Stimulated activated CD8-positive, alpha-beta memory T cell treated with anti-CD3 and anti-CD28 coated beads, Interleukin-15, amount 100 ng/mL, for 48 hours (primary cell): ENCODE data around the gene CERS4.
"Not testable (repeated sequence)": the region's sequence is repeated elsewhere in the genome, so short reads cannot be mapped to it uniquely, and the experiment has no call there.

Experiments used
- DNase-seq, 2 donors: peaks; one replicate each; pipeline ENCODE4 v3.0.0-alpha.2; 2020; ENCODE audit warnings: low read depth in 2 of 2

CERS4 gene

DNA sequence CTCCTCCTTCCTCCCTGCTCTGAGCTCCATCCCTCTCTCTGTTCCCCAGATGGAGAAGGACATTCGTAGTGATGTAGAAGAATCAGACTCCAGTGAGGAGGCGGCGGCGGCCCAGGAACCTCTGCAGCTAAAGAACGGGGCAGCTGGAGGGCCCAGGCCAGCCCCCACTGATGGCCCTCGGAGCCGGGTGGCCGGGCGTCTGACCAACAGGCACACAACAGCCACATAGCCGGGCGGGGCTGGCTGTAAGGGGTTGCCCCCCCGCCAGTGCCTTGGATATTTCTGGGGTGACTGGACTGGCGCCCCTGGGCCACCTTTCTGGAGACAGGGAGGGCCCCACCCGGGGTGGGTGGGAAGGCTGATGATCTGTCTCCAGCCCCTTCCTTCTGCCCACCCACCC, 52.7 kb downstream of the CERS4 start:
- DNase-seq: no peak

DNA sequence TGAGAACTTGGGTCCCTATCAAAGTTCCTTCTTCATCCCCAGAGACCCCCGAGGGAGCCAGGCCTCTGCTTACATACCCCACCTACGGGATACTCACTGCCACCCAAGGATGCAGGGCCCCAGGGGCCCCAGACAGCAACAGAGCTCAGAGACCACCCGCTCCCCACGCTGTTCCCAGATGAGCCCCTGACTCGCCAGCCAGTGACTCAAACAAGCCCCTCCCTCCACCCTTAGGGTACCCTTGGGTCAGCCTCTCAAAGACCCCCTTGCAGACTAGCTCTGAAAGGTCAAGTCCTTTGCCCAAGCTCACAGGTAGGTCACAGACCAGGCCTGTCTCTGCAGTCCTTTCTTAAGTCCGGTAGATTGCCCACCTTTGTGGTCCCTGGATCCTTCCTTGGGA, 53.3 kb downstream of the CERS4 start:
- no peak for DNase-seq

DNA sequence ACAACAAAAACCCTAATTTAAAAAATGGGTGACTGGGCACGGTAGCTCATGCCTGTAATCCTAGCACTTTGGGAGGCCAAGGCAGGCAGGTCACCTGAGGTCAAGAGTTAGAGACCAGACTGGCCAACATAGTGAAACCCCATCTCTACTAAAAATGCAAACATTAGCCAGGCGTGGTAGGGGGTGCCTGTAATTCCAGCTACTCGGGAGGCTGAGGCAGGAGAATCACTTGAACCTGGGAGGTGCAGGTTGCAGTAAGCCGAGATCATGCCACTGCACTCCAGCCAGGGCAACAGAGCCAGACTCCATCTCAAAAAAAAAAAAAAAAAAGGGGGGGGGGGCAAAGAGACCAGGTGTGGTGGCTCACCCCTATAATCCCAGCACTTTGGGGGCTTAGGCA, 55.1 kb downstream of the CERS4 start:
- DNase-seq: not testable (repeated sequence)

DNA sequence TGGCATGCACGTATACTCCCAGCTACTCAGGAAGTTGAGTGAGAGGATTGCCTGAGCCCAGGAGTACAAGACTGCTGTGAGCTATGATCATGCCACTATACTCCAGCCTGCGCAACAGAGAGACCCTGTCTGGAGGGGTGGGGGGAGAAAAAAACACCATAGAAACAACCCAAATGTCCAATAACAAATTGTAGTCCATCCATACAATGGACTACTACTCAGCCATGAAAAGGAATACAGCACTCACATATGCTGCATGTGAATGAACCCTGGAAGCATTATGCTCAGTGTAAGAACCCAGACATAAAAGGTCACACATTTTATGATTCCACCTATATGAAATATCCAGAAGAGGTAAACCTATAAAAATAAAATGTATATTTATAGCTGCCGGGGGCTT, 56.7 kb downstream of the CERS4 start:
- no peak for DNase-seq

DNA sequence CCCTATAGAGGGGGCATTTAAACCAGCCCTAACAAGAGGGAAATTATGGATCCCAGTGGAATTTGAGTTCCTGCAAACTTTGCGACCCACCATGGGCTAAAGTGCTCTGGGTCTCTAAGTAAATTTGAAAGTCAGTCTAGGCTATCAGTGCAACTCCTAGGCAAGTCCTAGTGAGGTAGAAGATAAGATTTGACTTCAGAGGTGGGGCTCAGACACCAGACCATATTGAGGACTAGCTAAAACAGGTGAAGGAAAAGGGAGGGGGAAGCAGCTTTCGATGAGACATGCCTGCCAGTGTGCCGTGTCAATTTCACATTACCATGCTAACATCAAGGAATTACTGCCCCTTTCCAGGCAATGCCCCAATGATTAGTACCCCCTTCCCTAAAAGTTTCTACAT, 60.6 kb downstream of the CERS4 start:
- no peak for DNase-seq

DNA sequence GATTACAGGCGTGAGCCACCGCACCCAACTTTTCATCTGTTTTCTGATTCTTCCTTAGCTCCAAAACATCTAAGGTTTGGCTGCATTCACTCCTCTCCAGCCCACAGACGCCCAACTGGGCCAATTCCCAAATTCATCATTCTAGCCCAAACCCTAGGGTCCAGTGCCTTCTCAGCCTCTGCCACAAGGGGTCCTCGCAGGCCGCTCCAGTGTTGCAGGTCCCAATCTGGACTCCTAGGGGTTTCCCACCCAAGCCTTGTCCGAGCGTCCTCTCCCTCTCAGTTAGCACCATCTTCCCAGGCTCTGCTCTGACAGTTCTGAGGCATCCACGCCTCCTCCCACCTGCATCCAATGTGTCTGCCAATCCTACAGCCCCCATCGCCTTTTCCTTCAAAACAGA, 67.3 kb downstream of the CERS4 start:
- not testable (repeated sequence) for DNase-seq

DNA sequence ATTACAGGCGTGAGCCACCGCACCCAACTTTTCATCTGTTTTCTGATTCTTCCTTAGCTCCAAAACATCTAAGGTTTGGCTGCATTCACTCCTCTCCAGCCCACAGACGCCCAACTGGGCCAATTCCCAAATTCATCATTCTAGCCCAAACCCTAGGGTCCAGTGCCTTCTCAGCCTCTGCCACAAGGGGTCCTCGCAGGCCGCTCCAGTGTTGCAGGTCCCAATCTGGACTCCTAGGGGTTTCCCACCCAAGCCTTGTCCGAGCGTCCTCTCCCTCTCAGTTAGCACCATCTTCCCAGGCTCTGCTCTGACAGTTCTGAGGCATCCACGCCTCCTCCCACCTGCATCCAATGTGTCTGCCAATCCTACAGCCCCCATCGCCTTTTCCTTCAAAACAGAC, 82.2 kb downstream of the CERS4 start:
- DNase-seq: not testable (repeated sequence)

DNA sequence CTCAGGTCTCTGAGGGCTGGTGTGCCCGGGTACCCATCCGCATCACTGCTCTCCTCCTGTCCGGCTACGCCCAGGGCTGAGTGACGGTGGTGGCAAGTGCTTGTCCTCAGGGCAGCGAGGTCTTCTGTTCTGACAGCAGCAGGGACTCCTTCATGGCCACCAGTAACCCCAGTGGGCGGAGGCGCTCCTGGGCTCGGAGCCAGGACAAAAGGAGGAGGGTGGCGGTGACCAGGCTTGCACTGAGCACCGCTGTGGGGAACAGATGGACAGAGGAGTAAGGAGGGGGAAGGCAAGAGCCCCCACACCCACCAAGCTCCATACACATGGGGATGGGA, 93.2 kb downstream of the CERS4 start:
- no peak for DNase-seq

DNA sequence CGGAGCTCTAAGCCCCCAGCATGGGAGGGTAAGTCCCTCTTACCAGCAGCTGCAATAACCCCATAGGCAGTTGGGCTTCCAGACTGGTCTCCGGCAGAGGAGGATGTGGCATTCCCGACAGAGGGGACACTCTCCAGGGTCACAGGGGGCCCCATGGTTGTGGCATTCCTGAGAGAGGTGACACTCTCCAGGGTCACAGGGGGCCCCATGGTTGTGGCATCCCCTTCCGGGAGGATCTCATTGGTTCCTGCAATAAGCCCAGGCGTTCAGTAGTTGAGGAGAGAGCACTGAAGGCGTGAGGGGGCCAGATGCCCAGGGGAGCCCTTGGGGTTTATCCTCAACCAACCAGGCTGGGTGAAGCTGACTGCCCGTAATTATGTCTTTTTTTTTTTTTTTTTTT, 93.6 kb downstream of the CERS4 start:
- DNase-seq: no peak

DNA sequence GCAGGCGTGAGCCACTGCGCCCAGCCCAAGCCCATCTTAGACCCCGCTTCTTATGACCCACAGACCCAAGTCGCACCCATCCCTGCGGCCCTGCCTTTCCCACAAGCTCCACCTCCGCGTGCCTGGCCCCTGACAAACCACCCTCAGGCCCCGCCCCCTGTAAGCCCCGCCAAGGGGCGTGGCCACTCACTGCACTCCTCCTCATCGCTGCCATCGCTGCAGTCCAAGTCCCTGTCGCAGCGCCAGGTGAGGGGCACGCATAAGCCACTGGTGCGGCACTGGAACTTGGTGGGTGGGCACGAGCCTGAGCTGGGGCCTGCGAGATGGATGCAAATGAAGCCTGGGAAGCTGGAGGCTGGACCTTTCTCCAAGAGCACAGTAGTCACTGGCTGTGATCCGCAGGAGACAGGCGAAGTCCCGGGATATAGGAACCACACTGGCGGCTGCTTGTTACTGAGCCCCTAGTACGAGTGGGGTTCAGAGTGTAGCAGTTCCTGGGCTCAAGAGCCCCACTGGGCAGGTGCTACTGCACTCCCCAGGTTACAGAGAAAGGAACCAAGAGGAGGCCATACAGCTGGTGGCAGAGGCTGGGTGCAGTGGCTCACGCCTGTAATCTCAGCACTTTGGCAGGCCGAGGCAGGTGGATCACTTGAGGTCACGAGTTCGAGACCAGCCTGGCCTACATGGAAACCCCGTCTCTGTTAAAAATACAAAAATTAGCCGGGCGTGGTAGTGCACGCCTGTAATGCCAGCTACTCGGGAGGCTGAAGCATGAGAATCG, 95.9 kb downstream of the CERS4 start:
- DNase-seq: no peak

DNA sequence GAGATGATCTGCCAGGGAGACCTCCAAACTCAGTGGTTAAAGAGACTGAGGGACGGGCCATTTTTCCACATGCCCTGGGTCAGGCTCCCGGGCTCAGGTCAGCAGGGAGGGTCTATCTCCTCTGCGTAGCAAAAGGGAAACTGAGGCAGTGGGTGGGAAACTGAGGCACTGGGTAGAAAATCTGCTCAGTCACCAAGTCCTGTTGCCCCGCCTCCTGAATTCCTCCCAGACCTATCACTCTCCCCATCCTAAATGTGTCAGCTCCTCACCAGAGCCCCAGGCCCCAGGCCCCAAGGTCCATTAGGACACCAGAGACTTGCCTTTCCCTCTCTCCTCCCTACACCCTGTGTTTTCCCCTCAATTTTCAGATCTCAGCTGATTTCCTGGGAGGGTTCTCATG, 96.6 kb downstream of the CERS4 start:
- DNase-seq: no peak

DNA sequence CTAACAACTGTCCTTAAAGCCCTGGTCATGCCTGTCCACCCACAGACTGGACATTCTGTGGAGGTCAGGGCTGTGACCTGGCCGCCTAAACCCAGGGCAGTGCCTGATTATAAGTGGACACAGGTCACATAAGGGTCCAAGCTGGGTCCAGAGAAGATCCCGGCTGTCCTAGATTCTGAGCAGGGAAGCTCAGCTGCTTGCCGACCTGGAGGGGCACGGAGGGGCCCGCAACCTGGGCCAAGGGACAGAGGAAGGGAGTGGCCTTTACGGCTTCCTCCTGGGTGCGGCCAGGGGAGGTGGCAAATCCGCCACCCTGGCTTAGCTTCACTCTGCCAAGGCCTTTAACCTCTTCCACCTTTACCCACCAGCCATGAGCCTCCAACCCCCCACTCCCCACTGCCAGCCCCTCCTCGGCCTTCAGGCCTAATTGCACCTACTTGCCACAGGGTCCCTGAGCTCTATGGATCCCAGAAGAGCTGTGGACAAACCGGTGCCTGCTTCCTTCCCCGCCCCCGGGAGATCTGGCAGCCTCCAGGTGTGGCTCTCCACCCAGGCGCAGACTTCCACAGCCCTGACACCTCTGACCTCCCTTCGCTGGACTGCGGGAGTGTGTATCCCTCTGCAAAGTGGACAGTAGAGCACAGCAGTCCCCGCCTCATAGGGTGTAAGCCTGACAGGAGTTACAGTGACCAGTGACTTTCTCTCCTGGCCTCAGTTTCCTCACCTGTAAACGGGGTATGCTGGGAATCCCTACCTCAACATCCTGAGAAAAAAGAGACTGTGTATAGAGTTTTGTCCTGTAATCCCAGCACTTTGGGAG, 97.3 kb downstream of the CERS4 start:
- no peak for DNase-seq

DNA sequence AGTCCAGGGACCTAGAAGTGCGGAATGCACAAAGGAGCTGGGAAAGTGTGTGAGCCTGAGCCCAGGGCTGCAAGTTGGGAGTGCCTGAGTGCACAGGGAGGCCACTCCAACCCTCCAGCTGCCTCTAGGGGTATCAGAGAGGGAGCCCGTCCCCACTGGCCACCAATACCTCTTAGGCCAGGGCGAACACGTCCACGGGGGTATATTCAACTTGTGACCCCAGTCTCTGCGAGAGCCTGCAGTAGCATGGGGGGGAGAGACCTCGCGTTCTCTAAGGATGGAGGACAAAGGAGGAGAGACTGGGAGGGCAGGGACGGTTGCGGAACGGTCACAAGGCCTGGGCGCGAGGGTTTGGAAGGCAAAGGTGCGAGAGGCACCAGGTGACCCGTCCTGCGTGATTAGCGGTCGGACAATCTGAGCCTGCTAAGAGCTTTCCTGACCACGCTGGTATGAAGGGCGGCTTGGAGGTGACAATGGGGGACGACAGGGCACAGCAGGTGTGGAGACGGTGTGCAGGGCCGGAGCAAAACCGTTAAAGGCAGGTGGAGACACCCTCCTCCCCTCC, 98.3 kb downstream of the CERS4 start:
- DNase-seq: no peak

DNA sequence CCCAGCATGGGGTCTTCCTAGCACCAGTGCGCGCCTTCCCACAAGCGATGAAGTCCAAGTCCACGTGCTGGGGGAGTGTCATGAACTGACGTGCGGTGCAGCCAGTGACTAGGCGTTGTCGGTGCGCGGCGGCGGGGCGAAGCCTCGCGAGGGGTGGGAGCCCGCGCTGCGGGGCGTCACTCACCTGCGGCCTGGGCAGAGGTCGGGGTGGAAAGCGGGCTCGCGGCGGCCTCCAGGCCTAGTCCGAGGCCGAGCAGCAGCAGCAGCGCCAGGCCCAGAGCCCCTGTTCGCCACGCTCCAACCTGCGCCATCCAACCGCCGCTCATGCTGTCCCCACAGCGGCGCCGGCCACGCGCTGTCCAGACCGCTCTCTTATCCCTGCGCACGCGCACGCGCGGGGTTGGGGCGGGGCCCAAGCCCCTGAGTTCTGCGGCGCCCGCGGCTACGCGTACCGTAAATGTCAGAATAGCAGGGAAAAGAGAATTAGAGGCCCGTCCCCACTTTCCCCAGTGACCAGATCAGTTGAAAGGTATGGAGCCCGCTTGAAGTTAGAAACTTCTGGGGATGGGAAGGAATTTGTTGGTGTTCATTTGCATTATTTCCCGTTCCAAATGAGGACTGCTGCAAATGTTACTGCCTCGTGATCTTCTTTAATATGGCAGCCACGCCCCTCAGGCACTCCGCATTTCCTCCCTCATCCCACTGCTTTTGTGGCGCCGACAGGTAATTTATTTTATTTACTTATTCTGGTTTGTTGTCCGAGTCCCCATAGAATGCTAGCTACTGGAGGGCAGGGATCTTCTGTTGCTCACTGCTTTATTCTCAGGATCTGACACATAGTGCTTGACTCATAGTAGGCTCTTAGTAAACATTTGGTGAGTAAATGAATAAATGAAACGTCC, 99.0 kb downstream of the CERS4 start, which contains the start of gene CD320:
CD320 (minus strand) TSS at position 394 of the 902 bp plus-strand sequence; CDS start at position 326, 68 bp downstream.
- DNase-seq: peak; percentile 81 to 83

DNA sequence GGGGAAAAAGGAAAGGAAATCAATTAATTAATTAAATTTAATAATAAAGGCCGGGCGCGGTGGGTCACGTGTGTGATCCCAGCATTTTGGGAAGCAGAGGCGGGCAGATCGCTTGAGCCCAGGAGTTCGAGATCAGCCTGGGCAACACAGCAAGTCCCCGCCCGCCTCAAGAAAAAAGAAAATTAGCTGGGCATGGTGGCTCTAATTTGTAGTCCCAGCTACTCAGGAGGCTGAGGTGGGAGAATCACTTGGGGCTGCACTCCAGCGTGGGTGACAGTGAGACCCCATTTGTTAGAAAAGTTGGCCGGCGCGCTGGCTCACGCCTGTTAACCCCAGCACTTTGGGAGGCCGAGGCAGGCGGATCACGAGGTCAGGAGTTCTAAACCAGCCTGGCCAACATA, 99.7 kb downstream of the CERS4 start:
- no peak for DNase-seq

DNA sequence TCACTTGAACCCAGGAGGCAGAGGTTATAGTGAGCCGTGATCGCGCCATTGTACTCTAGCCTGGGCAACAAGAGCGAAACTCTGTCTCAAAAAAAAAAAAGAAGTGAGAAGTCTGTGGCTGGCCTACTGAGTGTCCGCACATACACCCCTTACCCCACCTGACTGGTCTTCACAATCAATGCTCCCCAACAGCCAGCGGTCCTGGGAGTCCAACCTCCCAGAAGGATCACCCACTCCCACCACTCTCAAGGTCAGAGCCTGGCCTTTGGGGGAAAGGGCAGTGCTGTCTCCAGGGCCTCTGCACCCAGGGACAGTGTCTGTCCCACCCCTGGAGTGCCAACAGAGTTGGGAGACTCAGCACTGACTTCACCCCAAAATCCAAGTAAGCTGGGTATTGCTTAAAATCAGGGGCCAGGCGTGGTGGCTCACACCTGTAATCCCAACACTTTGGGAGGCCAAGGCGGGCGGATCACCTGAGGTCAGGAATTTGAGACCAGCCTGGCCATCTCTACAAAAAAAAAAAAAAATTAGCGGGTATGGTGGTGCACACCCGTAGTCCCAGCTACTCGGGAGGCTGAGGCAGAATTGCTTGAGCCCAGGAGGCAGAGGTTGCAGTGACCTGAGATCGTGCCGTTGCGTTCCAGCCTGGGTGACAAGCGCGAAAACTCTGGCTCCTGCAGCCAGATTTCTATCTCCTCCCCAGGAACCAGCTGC, 101.3 kb downstream of the CERS4 start:
- DNase-seq: no peak

DNA sequence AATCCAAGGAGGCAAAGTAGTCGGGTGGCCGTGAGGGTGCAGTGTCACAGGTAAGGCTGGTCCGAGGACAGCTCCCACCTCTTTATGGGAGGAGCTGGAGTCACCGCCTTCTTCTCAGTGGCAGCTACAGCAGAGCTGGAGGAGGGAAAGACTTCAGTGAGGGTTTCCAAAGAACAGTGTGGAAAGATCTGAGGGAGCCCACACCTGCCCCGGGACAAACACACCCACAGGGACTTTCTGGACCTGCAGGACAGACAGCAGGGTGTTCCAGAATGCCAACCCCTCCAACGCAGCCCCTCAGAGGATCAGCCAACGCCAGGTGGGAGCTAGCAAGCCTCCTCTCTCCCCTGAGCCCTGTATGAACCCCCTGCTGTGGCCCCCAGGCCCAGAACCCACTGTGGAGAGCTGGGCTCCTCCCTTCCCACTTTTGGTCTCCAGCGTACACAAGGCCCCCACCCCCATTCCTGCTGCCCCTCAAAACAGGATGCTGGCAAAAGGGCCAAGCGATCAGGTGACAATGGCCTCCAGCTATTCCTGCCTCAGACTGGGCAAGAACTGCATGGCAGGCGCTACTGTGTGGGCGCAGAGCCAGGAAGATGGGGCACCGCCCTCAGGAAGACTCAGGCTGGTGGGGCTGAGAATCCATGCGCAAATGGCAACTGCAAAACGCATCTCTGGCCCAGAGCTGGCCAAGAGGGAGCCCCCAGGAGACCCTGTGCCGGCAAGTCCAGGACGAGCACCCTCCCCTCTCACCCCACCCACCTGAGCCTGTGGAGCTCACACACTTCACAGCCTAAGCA, 102.5 kb downstream of the CERS4 start:
- DNase-seq: no peak
